Activated naive CD8-positive, alpha-beta T cell treated with anti-CD3 and anti-CD28 coated beads for 36 hours (primary cell): Measurements from ENCODE around the gene PRR5L. TPM values are rescaled to one million over a fixed set of nuclear protein-coding genes. Genes with fewer than 3 reads are reported as not detected.
"Not testable (repeated sequence)": the region's sequence is repeated elsewhere in the genome, so short reads cannot be mapped to it uniquely, and the experiment has no call there.

Source experiments
- DNase-seq: peaks from one replicate; pipeline ENCODE4 v3.0.0; 2021
- H3K27ac Mint-ChIP-seq: one replicate; pipeline ENCODE4 v1.8.0; 2022; ENCODE audit warnings: mild to moderate bottlenecking, moderate library complexity, mixed read lengths
- H3K27me3 Mint-ChIP-seq: one replicate; pipeline ENCODE4 v1.8.0; 2022; ENCODE audit warnings: mild to moderate bottlenecking, mixed read lengths
- H3K36me3 Mint-ChIP-seq: one replicate; pipeline ENCODE4 v1.8.0; 2021; ENCODE audit warnings: mild to moderate bottlenecking, mixed read lengths
- H3K4me1 Mint-ChIP-seq: one replicate; pipeline ENCODE4 v1.8.0; 2021; ENCODE audit warnings: mixed read lengths
- H3K4me3 Mint-ChIP-seq: one replicate; pipeline ENCODE4 v1.8.0; 2022; ENCODE audit warnings: mild to moderate bottlenecking, moderate library complexity, mixed read lengths
- H3K9me3 Mint-ChIP-seq: one replicate; pipeline ENCODE4 v1.8.0; 2022; ENCODE audit warnings: mixed read lengths
- total RNA-seq, 2 experiments: library from RNA; stranded (reverse); gene quantifications; one replicate each; pipeline ENCODE4 v1.2.3, GENCODE V29; 2021

Gene PRR5L
- total RNA-seq, 2 experiments from 2014 or later: 6.0 to 6.9 TPM

DNA sequence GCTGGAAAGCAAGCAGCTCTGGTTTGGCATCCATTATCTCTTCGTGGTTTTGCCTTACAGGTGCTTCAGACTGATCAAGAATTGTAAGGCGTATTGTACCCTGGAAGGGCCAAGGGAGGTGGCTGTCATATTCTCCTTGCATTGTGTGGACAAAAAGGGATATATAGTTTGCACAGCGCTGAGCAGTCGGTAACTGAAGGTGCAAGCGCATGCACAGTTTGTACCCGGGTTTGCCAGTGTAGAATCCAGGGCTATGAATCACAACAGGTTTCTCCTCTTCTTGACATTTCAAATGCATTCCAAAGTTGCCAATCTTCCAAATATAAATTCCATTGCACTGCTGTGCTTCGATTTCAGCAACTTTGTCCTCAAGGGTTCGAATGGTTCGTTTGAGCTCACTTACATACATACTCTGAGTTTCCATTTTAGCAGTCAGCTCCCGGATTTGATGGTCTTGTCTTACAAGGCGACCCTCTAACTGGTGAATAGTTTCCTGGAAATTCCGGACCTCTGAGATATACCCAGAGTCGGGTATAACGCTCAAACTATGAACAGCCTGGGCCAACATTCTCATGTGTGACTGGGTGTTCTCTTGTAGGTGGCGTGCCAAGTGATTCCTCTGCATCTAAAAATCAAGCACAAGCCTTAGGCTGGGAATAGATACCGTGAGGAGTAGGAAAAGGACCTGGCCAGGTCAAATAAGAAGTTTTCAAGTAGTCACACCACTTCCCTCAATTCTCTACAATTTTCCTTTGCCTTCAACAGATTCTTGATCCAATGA lies 194.1 kb downstream of the PRR5L start:
- no peak overlapping the region for H3K27ac Mint-ChIP-seq
- H3K4me3 Mint-ChIP-seq: no peak overlapping the region
- DNase-seq: no peak
- H3K27me3 Mint-ChIP-seq: no peaks in the 10 kb centered on the region
- no peaks in the 10 kb centered on the region for H3K9me3 Mint-ChIP-seq
- H3K4me1 Mint-ChIP-seq: peaks cover 23% of the 10 kb centered on the region
- peaks cover 24% of the 10 kb centered on the region for H3K36me3 Mint-ChIP-seq

DNA sequence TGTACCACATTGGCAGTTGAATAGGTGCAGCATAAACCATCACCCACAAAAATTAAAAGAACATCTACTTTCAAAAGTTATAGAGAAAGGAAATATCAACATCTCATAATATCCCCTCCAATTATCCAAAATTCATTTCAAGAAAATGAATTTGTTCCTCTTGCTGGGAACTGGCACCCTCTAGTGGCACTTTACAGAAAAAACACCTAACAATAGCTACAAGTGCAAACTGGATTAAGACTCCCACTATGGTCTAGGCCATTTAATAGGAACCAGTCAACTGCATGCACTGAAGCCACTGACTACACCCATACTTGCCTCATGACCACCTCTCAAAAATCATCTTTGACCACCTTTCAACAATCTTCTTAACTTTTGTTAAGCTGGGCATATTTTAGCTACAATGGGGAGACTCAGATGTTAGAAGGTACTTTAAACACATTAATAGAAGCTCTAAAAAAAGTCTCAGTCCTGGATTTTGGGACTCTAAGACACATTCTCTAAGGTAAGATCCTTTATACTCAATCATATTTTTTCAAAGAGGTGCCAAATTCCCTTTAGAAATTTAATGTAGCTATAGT lies 196.7 kb downstream of the PRR5L start:
- peak; percentile 11 for DNase-seq
- H3K27me3 Mint-ChIP-seq: no peaks in the 10 kb centered on the region
- peaks cover 18% of the 10 kb centered on the region for H3K36me3 Mint-ChIP-seq
- H3K9me3 Mint-ChIP-seq: no peaks in the 10 kb centered on the region
- no peak overlapping the region for H3K27ac Mint-ChIP-seq
- no peak overlapping the region for H3K4me3 Mint-ChIP-seq
- peaks cover 16% of the 10 kb centered on the region for H3K4me1 Mint-ChIP-seq

DNA sequence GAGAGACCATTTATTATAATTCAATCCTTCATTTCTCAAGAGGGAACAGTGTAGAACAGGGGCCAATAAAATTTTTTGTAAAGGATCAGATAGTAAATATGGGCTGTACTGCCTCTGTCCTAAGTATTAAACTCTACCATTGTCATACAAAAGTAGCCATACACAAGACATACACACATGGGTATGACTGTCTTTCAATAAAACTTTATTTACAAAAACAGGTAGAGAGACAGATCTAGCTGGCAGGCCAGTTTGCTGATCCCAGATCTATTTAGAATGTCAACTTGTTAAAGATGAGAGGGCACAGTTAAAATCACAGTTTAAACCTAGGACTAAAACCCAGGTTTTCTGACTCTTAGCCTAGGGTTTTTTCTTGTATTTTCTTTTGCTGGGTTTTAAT lies 197.2 kb downstream of the PRR5L start:
- Mint-ChIP-seq H3K4me1 (peaks cover 12% of the 10 kb centered on the region), H3K27me3 (no peaks in the 10 kb centered on the region), H3K9me3 (no peaks in the 10 kb centered on the region), H3K27ac (no peak overlapping the region), H3K4me3 (no peak overlapping the region), H3K36me3 (peaks cover 18% of the 10 kb centered on the region)
- no peak for DNase-seq

DNA sequence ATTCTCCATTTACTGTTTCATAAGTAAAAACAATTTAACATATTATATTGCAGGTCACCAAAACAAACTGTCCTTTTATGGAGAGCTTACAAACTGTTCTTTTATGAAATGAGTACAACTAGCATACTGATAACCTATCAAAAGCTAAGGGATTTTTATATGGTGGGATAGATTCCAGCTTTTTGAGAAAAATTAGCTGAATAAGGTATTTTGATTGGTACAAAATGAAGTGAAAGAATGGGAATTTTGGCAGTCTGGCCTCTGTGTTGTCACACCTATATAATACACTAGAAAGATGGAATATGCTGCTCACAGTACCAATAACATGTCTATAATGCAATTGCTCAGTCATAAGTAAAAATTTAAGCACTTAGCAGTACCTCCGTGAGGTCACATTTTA lies 202.6 kb downstream of the PRR5L start:
- Mint-ChIP-seq H3K9me3 (no peaks in the 10 kb centered on the region), H3K27ac (no peak overlapping the region), H3K4me3 (no peak overlapping the region), H3K4me1 (peaks cover 22% of the 10 kb centered on the region), H3K27me3 (no peaks in the 10 kb centered on the region), H3K36me3 (peaks cover 4% of the 10 kb centered on the region)
- no peak for DNase-seq

DNA sequence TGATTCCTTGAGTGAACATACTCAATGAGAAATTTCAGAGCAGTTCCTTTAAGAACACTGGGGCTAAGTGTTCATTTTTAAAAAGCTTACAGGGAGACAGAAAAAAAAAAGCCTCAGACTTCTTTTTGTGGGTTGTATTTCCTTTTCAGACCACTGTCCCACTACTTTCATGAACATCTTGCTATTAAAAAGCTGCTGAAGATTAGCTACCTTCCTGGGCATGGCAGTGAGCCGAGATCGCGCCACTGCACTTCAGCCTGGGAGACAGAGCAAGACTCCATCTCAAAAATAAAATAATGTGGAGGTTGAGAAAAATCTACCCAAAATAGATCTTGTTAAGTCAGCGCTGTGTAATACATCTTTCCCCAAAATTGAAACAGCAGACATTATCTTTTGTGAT lies 203.2 kb downstream of the PRR5L start:
- no peaks in the 10 kb centered on the region for H3K9me3 Mint-ChIP-seq
- H3K27me3 Mint-ChIP-seq: no peaks in the 10 kb centered on the region

DNA sequence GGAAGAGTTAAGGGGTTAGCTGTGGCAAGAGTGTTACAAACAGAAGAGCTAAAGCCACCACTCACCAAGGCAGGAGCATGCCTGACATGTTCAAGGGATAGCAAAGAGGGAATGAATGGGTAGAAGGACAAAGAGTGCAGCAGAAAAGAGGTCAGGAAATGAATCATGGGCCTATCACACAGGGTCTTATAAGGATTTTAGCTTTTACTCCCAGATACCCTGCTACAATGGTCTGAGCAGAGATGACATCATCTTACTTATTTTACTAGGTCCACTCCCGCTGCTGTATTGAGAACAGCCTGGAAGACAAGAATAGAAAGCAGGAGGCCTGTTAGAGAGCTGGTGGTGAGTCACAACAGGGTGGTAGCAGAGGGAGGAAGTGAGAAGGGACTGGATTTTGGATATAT lies 204.2 kb downstream of the PRR5L start:
- Mint-ChIP-seq H3K36me3 (peaks cover 4% of the 10 kb centered on the region), H3K27ac (no peak overlapping the region), H3K4me3 (no peak overlapping the region), H3K27me3 (no peaks in the 10 kb centered on the region), H3K4me1 (peaks cover 26% of the 10 kb centered on the region), H3K9me3 (no peaks in the 10 kb centered on the region)
- DNase-seq: no peak

More for the DNA sequence above, 203.2 kb downstream of the PRR5L start:
- no peak overlapping the region for H3K27ac Mint-ChIP-seq
- H3K36me3 Mint-ChIP-seq: peaks cover 4% of the 10 kb centered on the region
- H3K4me3 Mint-ChIP-seq: no peak overlapping the region
- no peak for DNase-seq
- peaks cover 22% of the 10 kb centered on the region for H3K4me1 Mint-ChIP-seq

DNA sequence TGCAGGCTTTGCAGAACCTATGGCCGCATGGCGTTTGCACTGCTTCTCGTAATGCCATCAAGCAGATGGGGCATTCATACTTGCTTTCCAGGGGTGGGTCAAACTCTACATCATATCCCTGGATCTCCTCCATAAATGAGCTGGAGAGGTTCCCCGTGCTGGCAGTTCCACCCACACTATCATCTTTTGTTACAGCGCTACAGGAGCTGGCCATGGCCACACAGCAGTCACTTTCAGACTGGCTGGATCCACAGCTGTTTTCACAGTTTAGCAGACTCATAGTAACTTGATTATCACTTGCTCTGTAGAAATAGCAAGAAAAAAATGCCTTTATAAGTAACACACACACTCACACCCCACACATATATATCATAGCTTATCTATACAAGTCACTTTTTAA lies 205.1 kb downstream of the PRR5L start:
- Mint-ChIP-seq H3K36me3 (peaks cover 9% of the 10 kb centered on the region), H3K27ac (no peak overlapping the region), H3K4me3 (no peak overlapping the region), H3K4me1 (peaks cover 35% of the 10 kb centered on the region), H3K9me3 (no peaks in the 10 kb centered on the region), H3K27me3 (no peaks in the 10 kb centered on the region)
- no peak for DNase-seq

DNA sequence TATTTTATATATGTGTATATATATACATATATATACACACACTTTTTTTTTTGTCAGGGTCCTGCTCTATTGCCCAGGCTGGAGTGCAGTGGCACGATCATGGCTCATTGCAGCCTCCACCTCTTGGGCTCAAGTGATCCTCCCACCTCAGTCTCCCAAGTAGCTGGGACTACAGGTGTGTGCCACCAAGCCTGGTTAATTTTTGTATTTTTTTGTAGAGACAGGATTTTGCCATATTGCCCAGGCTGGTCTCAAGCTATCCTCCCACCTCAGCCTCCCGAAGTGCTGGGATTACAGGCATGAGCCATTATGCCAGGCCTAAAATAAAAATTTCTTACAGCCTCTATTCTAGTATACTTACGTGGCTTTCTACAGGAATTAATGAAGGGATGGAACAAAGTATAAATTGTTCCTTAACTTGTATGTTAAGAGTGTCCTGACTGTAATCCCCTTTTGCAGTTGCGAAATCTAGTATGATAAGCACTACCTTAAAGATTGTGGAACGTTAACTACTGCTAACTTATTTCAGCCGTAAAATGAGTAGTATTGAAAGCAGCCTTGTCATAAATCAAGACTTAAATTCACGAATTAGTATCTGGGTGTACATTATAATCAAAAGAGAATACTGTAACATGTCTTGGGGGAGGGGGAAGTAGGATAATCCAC lies 211.9 kb downstream of the PRR5L start:
- H3K4me3 Mint-ChIP-seq: peak overlapping the region; percentile 99
- H3K27ac Mint-ChIP-seq: peak overlapping the region; percentile 1
- no peaks in the 10 kb centered on the region for H3K9me3 Mint-ChIP-seq
- no peak for DNase-seq
- peaks cover 33% of the 10 kb centered on the region for H3K4me1 Mint-ChIP-seq
- peaks cover 9% of the 10 kb centered on the region for H3K36me3 Mint-ChIP-seq
- no peaks in the 10 kb centered on the region for H3K27me3 Mint-ChIP-seq

DNA sequence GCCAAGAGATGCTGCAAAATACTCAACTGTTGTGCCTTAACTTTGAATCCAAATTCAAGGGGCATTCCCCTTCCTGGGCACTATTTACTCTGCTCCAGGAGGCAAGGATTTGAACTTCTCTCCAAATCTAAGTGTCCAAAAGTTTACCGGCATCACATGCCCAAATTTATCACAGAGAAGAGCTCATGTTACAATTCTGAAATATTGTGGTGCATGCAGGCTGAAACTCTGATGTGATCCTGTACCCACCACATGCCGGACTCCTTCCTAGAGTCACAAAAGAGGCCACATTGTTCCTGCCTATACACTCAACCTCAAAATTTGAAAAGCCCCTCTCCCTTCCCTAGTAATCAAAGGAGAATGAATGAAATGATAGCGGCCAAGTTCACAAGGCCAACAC lies 212.7 kb downstream of the PRR5L start:
- Mint-ChIP-seq H3K4me3 (peak overlapping the region; percentile 99), H3K36me3 (peaks cover 9% of the 10 kb centered on the region), H3K9me3 (peaks cover 3% of the 10 kb centered on the region), H3K27ac (peak overlapping the region; percentile 91), H3K27me3 (no peaks in the 10 kb centered on the region), H3K4me1 (peaks cover 33% of the 10 kb centered on the region)
- no peak for DNase-seq

DNA sequence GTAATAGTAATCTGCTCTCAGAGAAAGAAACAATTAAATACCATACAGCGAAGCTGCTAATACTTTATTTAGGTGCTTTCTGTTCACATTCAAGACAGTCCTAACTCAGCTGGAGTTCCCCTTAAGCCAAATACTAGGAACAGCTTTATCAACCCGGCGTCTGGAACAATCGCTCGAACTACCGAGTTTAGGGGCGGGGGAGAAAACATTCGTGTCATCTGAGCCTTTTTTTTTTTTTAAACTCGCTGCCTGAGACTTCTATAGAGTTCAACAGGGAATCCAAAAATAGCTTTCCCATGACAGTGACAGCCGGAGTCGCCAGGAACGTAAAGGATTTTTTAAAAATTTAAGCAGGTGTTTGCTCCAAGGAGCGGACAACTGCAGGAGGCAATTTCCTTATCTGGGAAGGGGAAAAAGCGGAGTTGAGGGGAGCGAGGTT lies 213.1 kb downstream of the PRR5L start:
- H3K4me1 Mint-ChIP-seq: peaks cover 33% of the 10 kb centered on the region
- H3K4me3 Mint-ChIP-seq: peak overlapping the region; percentile 99
- peaks cover 4% of the 10 kb centered on the region for H3K9me3 Mint-ChIP-seq
- peaks cover 9% of the 10 kb centered on the region for H3K36me3 Mint-ChIP-seq
- peak overlapping the region; percentile 91 for H3K27ac Mint-ChIP-seq
- H3K27me3 Mint-ChIP-seq: no peaks in the 10 kb centered on the region
- no peak for DNase-seq

DNA sequence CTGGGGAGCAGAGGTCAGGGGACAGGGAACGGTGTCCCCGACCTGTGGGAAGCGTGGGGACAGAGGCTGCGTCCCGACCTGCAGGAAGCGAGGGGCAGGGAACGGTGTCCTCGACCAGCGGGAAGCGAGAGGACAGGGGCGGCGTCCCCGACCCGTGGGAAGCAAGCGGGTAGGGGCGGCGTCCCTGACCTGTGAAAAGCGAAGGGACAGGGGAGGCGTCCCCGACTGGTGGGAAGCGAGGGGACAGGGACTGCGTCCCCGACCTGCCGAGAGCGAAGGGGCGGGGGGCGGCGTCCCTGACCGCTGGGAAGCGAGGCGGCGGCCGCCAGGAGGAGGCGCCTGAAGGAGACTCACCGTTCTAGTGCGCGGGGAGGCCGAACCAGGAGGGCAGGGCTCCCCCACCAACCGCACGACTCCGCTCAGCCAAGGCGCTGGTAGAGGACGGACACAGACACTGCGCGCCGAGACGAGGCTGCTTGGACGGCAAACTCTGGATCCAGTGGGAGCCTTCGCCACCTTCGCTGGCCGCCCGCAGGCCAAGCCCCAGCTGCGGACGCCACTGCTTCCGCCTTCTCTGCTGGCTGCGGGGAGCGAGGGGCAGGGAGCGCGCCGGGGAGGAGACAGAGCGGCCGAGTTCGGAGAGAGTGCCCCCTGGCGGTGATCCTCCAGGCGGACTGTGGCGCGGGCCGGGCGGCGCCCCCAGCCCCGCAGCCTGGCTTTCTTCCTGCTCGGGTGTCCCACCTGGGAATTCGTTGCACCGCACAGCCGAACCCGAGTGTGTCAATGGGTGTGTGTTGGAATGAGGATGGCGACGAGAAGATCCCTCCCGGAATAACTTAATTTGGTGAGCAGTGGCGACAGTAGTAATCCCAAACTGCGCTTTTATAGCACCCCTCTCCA lies 213.9 kb downstream of the PRR5L start, which contains the start of gene TRAF6:
TSS of gene TRAF6 (minus strand) at position 579 of the 900 bp plus-strand sequence. CDS start 8,757 bp downstream, outside the sequence.
- Mint-ChIP-seq H3K27me3 (peaks cover 5% of the 10 kb centered on the region), H3K9me3 (peaks cover 4% of the 10 kb centered on the region), H3K4me3 (peak within 1 kb of the TSS; percentile 99), H3K27ac (peak within 1 kb of the TSS; percentile 91), H3K4me1 (peaks cover 31% of the 10 kb centered on the region), H3K36me3 (peaks cover 9% of the 10 kb centered on the region)
- peak; percentile 90 for DNase-seq

DNA sequence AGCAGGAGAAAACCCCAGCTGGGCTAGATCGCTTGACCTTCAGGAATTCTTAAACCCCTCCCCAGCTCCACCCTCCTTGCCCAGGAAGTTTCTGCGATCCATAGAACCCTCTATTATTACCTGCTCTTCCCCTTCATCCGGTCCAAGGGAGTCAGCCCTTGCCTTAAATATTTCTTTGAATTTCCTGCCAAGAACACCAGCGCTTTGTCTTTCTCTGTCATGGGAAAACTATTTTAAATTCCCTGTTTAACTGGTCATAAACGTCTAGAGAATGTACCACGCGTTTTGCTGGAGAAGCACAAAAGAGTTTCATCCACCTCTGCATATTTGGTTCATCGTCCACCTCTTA lies 214.5 kb downstream of the PRR5L start:
- Mint-ChIP-seq H3K27me3 (peaks cover 9% of the 10 kb centered on the region), H3K4me1 (peaks cover 27% of the 10 kb centered on the region), H3K27ac (peak overlapping the region; percentile 91), H3K36me3 (peaks cover 8% of the 10 kb centered on the region), H3K4me3 (peak overlapping the region; percentile 99), H3K9me3 (peaks cover 4% of the 10 kb centered on the region)
- DNase-seq: no peak

DNA sequence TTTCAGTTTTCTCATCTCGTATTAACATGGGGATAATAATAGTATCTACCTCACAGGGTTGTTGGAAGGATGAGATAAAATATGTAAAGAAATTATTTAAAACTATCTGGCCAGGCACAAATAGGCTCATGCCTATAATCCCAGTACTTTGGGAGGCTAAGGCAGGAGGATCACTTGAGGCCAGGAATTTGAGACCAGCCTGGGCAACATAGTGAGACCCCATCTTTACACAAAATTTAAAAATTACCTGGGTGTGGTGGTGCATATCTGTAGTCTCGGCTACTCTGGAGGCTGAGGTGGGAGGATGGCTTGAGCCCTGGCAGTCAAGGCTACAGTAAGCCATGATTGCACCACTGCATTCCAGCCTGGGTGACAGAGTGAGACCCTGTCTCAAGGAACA lies 215.0 kb downstream of the PRR5L start:
- H3K9me3 Mint-ChIP-seq, H3K27ac Mint-ChIP-seq: not testable (repeated sequence)
- H3K4me3 Mint-ChIP-seq: peak overlapping the region; percentile 99

DNA sequence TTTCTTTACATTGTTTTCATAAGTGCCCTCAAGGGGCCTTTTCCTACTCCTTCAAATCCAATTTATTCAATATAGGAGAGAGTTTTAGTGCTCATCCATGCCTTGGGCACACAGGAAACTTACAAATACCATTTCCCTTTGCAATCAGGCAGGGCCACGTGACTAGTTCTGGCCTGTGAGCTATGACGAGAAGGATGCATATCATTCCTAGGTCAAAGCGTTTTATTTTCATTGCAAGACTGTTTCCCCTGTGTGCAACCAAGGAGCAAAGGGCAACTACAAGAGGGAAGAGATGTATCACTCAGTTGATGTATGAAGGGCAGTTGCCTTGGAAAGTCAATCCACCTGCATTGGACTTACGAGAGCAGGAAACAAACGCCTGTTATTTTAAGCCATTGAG lies 215.9 kb downstream of the PRR5L start:
- peaks cover 5% of the 10 kb centered on the region for H3K36me3 Mint-ChIP-seq
- no peak overlapping the region for H3K4me3 Mint-ChIP-seq
- DNase-seq: no peak
- peaks cover 12% of the 10 kb centered on the region for H3K27me3 Mint-ChIP-seq
- H3K27ac Mint-ChIP-seq: no peak overlapping the region
- peaks cover 16% of the 10 kb centered on the region for H3K4me1 Mint-ChIP-seq
- H3K9me3 Mint-ChIP-seq: peaks cover 4% of the 10 kb centered on the region

More for the DNA sequence above, 215.0 kb downstream of the PRR5L start:
- not testable (repeated sequence) for DNase-seq, H3K36me3 Mint-ChIP-seq, H3K27me3 Mint-ChIP-seq
- H3K4me1 Mint-ChIP-seq: peaks cover 22% of the 10 kb centered on the region
